ENCODE data around the gene ATP5ME. TPM values are rescaled to one million over a fixed set of nuclear protein-coding genes. Genes with fewer than 3 reads are reported as not detected.

Gene ATP5ME
- total RNA-seq, 1 donor from 2014 or later: 95.1 TPM

- Histone ChIP-seq H3K36me3 (no peaks in the 10 kb centered on the region), H3K27me3 (no peaks in the 10 kb centered on the region), H3K4me3 (no peak overlapping the region), H3K4me2 (no peak overlapping the region), H3K9me3 (ENCODE audit: low read depth) (no peaks in the 10 kb centered on the region), H3K79me2 (ENCODE audit: low read depth) (no peaks in the 10 kb centered on the region), H2AFZ (replicated peaks) (no peak overlapping the region), H3K9ac (no peak overlapping the region), H3K27ac (no peak overlapping the region), H4K20me1 (ENCODE audit: low read depth) (no peaks in the 10 kb centered on the region), H3F3A (ENCODE audit: low read depth) (no peaks in the 10 kb centered on the region), H3K4me1 (no peaks in the 10 kb centered on the region)
- Mint-ChIP-seq H3K27me3 (ENCODE audit: insufficient read depth, low read depth) (peaks cover 13% of the 10 kb centered on the region), H3K9me3 (peaks cover 16% of the 10 kb centered on the region), H3K36me3 (peaks cover 3% of the 10 kb centered on the region), H3K4me1 (peaks cover 9% of the 10 kb centered on the region), H3K4me3 (no peak overlapping the region), H3K27ac (no peak overlapping the region)
- no peak for DNase-seq (ENCODE audit: low spot score)
- TF ChIP-seq EZH2phosphoT487 (IDR thresholded peaks at IDR 0.05) (no peak), EZH2 (IDR thresholded peaks at IDR 0.05) (no peak), CTCF (IDR thresholded peaks at IDR 0.05) (no peak)
Measured at GRCh38 chr4:632926-633325, 41.1 kb downstream of the ATP5ME start.

DNA sequence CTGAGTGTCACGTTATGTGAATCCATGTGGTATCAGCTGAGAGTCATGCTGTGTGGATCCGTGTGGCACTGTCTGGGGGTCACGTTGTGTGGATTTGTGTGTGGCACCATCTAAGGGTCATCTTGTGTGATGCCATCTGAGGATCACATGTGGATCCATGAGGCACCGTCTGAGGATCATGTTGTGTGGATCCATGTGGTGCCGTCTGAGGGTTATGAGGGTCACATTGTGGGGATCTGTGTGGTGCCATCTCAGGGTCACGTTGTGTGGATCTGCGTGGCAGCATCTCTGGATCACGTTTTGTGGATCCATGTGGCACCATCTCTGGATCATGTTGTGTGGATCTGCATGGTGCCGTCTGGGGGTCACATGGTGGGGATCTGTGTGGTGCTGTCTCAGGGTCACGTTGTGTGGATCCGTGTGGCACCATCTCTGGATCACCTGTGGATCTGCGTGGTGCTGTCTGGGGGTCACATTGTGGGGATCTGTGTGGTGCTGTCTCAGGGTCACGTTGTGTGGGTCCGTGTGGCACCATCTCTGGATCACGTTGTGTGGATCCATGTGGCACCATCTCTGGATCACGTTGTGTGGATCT is 41.8 kb downstream of the ATP5ME start:
- Histone ChIP-seq H3K79me2 (ENCODE audit: low read depth) (no peaks in the 10 kb centered on the region), H4K20me1 (ENCODE audit: low read depth) (no peaks in the 10 kb centered on the region), H3K9me3 (ENCODE audit: low read depth) (no peaks in the 10 kb centered on the region), H3K9ac (no peak overlapping the region), H3F3A (ENCODE audit: low read depth) (no peaks in the 10 kb centered on the region), H3K4me2 (no peak overlapping the region), H3K27ac (no peak overlapping the region), H3K27me3 (no peaks in the 10 kb centered on the region), H3K4me3 (no peak overlapping the region), H3K4me1 (no peaks in the 10 kb centered on the region), H2AFZ (replicated peaks) (no peak overlapping the region), H3K36me3 (no peaks in the 10 kb centered on the region)
- no peak for DNase-seq (ENCODE audit: low spot score)
- Mint-ChIP-seq H3K4me3 (no peak overlapping the region), H3K27me3 (ENCODE audit: insufficient read depth, low read depth) (peaks cover 12% of the 10 kb centered on the region), H3K27ac (no peak overlapping the region), H3K36me3 (peaks cover 3% of the 10 kb centered on the region), H3K4me1 (peaks cover 4% of the 10 kb centered on the region), H3K9me3 (peaks cover 16% of the 10 kb centered on the region)
- no peak for TF ChIP-seq CTCF (IDR thresholded peaks at IDR 0.05)
- no peak for TF ChIP-seq EZH2 (IDR thresholded peaks at IDR 0.05)
- TF ChIP-seq EZH2phosphoT487 (IDR thresholded peaks at IDR 0.05): no peak

- no peak for TF ChIP-seq EZH2 (IDR thresholded peaks at IDR 0.05)
- TF ChIP-seq CTCF (IDR thresholded peaks at IDR 0.05): no peak
- no peak for TF ChIP-seq EZH2phosphoT487 (IDR thresholded peaks at IDR 0.05)
- H4K20me1 ChIP-seq (ENCODE audit: low read depth): no peaks in the 10 kb centered on the region
- Mint-ChIP-seq H3K9me3 (peaks cover 16% of the 10 kb centered on the region), H3K4me1 (no peaks in the 10 kb centered on the region), H3K36me3 (peaks cover 3% of the 10 kb centered on the region), H3K4me3 (no peak overlapping the region), H3K27ac (no peak overlapping the region), H3K27me3 (ENCODE audit: insufficient read depth, low read depth) (peaks cover 10% of the 10 kb centered on the region)
- no peaks in the 10 kb centered on the region for H3K9me3 ChIP-seq (ENCODE audit: low read depth)
- no peaks in the 10 kb centered on the region for H3K36me3 ChIP-seq
- no peaks in the 10 kb centered on the region for H3K79me2 ChIP-seq (ENCODE audit: low read depth)
- no peaks in the 10 kb centered on the region for H3F3A ChIP-seq (ENCODE audit: low read depth)
- no peaks in the 10 kb centered on the region for H3K27me3 ChIP-seq
- H3K9ac ChIP-seq: no peak overlapping the region
- DNase-seq (ENCODE audit: low spot score): no peak
- H2AFZ ChIP-seq (replicated peaks): no peak overlapping the region
- no peak overlapping the region for H3K4me3 ChIP-seq
- H3K4me1 ChIP-seq: peaks cover under 1% of the 10 kb centered on the region
- H3K27ac ChIP-seq: no peak overlapping the region
- no peak overlapping the region for H3K4me2 ChIP-seq
Measured at GRCh38 chr4:630656-631055, 43.4 kb downstream of the ATP5ME start.
